SK-N-MC (cell line): ENCODE measurements around the gene BID.
A peak's percentile ranks its signal among the peaks of the same experiment; 100 is the strongest.

Experiments used
- DNase-seq: peaks from one replicate; pipeline ENCODE4 v3.0.0-alpha.2; 2011; ENCODE audit warnings: low read depth, low spot score
- H3K27ac ChIP-seq: fragments of 200-600 bp; sonication (generic); 2 replicates; pipeline ENCODE4 v1.5.1; 2016; ENCODE audit warnings: mixed run types
- H3K36me3 ChIP-seq: fragments of 200-600 bp; sonication (generic); 2 replicates; pipeline ENCODE4 v1.6.1; 2017; ENCODE audit warnings: antibody characterized with exemption, low read length, mixed read lengths; ENCODE audit not compliant: insufficient read depth
- H3K4me3 ChIP-seq: fragments of 200-600 bp; sonication (generic); 2 replicates; pipeline ENCODE4 v1.5.1; 2016
- H3K9ac ChIP-seq: fragments of 200-600 bp; sonication (generic); 2 replicates; pipeline ENCODE4 v1.8.0; 2017; ENCODE audit warnings: mixed run types, mixed read lengths; ENCODE audit not compliant: insufficient read length
- H3K9me3 ChIP-seq: fragments of 200-600 bp; sonication (generic); 2 replicates; pipeline ENCODE4 v1.6.1; 2017; ENCODE audit warnings: low read depth, mild to moderate bottlenecking, antibody characterized with exemption, low read length, moderate library complexity, mixed read lengths
- EZH2 ChIP-seq: fragments of 200-600 bp; sonication (generic); IDR thresholded peaks from one replicate; pipeline ENCODE4 v1.6.1; 2017; ENCODE audit warnings: antibody characterized with exemption
- FOXP2 ChIP-seq: optimal IDR thresholded peaks from 2 replicates; pipeline ENCODE3; 2011; ENCODE audit warnings: mild to moderate bottlenecking, moderate library complexity; ENCODE audit not compliant: insufficient read depth; ENCODE audit errors: extremely low read length, control extremely low read depth
- POLR2AphosphoS5 ChIP-seq: IDR thresholded peaks from 2 replicates; pipeline ENCODE4 v1.6.1; 2012; ENCODE audit warnings: mild to moderate bottlenecking, low read depth, low read length, borderline replicate concordance

BID gene

GRCh38 chr22:17779286-17780115 lies 5.2 kb upstream of the BID start:
- Histone ChIP-seq H3K9ac (no peak overlapping the region), H3K27ac (no peak overlapping the region), H3K4me3 (no peak overlapping the region), H3K36me3 (no peaks in the 10 kb centered on the region), H3K9me3 (no peaks in the 10 kb centered on the region)
- TF ChIP-seq POLR2AphosphoS5 (no peak), FOXP2 (no peak)
- no peak for DNase-seq

- Histone ChIP-seq H3K4me3 (no peak overlapping the region), H3K9me3 (no peaks in the 10 kb centered on the region), H3K36me3 (no peaks in the 10 kb centered on the region), H3K9ac (no peak overlapping the region), H3K27ac (no peak overlapping the region)
- TF ChIP-seq POLR2AphosphoS5 (no peak), EZH2 (no peak), FOXP2 (no peak)
- DNase-seq, result no peak
Observed at GRCh38 chr22:17778412-17778976, 4.2 kb upstream of the BID start.

GRCh38 chr22:17777717-17778044 lies 3.4 kb upstream of the BID start:
- H3K27ac ChIP-seq, result no peak overlapping the region
- no peaks in the 10 kb centered on the region for H3K36me3 ChIP-seq
- no peak overlapping the region for H3K4me3 ChIP-seq
- no peak overlapping the region for H3K9ac ChIP-seq
- no peak for TF ChIP-seq FOXP2
- no peak for TF ChIP-seq POLR2AphosphoS5
- no peak for TF ChIP-seq EZH2
- no peaks in the 10 kb centered on the region for H3K9me3 ChIP-seq
- no peak for DNase-seq

GRCh38 chr22:17777005-17777716 lies 2.9 kb upstream of the BID start:
- H3K27ac ChIP-seq, result no peak overlapping the region
- TF ChIP-seq POLR2AphosphoS5 (no peak), EZH2 (no peak), FOXP2 (no peak)
- DNase-seq, result no peak
- no peak overlapping the region for H3K4me3 ChIP-seq
- H3K36me3 ChIP-seq, result no peaks in the 10 kb centered on the region
- no peaks in the 10 kb centered on the region for H3K9me3 ChIP-seq
- no peak overlapping the region for H3K9ac ChIP-seq

- no peak for DNase-seq
- Histone ChIP-seq H3K4me3 (no peak overlapping the region), H3K9ac (no peak overlapping the region), H3K27ac (no peak overlapping the region), H3K36me3 (no peaks in the 10 kb centered on the region), H3K9me3 (no peaks in the 10 kb centered on the region)
- TF ChIP-seq FOXP2 (no peak), EZH2 (no peak)
Observed at GRCh38 chr22:17775781-17776465, 1.7 kb upstream of the BID start.

GRCh38 chr22:17774926-17775685 lies 837 bp upstream of the BID start:
- H3K36me3 ChIP-seq, result no peaks in the 10 kb centered on the region
- H3K27ac ChIP-seq, result no peak overlapping the region
- no peaks in the 10 kb centered on the region for H3K9me3 ChIP-seq
- TF ChIP-seq POLR2AphosphoS5, result no peak
- no peak for TF ChIP-seq FOXP2
- TF ChIP-seq EZH2, result no peak
- H3K4me3 ChIP-seq, result peak overlapping the region; percentile 87
- no peak for DNase-seq
- H3K9ac ChIP-seq, result peak overlapping the region; percentile 76

GRCh38 chr22:17773606-17774205 lies 563 bp downstream of the BID start:
- DNase-seq, result no peak
- Histone ChIP-seq H3K9ac (peak overlapping the region; percentile 86), H3K4me3 (peak overlapping the region; percentile 87), H3K36me3 (no peaks in the 10 kb centered on the region), H3K27ac (0 out of 2 replicates have a peak overlapping the region, but pooled peaks have one; percentile 25), H3K9me3 (no peaks in the 10 kb centered on the region)
- no peak for TF ChIP-seq EZH2
- no peak for TF ChIP-seq FOXP2
- TF ChIP-seq POLR2AphosphoS5, result no peak; the same call in 1 of the 2 replicates
